ENCODE data around the gene DNAJC25.

DNA sequence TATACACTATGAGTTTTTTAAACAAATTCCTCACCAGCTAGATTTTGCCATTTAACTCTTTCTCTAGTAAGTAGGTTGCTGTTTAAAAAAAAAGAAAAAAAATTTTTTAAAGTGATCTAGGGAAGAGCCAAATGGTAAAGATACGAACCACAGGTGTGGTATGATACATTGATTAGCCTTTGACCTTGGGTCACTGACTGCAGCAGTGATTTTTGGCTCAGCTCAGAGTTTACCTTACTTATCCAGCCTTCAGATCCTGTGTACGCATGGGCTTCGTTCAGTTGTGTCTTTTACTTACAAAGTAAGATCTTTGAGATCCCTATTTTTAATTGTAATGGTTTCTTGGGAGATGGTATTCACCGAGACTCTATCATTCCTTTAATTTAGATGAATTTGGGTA is 17.9 kb downstream of the DNAJC25 start:
- TF ChIP-seq, protein P1, sequence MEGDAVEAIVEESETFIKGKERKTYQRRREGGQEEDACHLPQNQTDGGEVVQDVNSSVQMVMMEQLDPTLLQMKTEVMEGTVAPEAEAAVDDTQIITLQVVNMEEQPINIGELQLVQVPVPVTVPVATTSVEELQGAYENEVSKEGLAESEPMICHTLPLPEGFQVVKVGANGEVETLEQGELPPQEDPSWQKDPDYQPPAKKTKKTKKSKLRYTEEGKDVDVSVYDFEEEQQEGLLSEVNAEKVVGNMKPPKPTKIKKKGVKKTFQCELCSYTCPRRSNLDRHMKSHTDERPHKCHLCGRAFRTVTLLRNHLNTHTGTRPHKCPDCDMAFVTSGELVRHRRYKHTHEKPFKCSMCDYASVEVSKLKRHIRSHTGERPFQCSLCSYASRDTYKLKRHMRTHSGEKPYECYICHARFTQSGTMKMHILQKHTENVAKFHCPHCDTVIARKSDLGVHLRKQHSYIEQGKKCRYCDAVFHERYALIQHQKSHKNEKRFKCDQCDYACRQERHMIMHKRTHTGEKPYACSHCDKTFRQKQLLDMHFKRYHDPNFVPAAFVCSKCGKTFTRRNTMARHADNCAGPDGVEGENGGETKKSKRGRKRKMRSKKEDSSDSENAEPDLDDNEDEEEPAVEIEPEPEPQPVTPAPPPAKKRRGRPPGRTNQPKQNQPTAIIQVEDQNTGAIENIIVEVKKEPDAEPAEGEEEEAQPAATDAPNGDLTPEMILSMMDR (IDR thresholded peaks at IDR 0.05) = no peak
- TF ChIP-seq FOSL2 (IDR thresholded peaks at IDR 0.05) = no peak
- no peak for TF ChIP-seq FOSL2 (CRISPR knock-in tag; IDR thresholded peaks at IDR 0.05)
